DMS153 treated with DMSO at 0.1 percent for 48 hours (cell line): ENCODE measurements around the gene OR10A4.
"Not testable (repeated sequence)": the region's sequence is repeated elsewhere in the genome, so short reads cannot be mapped to it uniquely, and the experiment has no call there.

Experiments used
- DNase-seq: peaks from one replicate; lab custom pipeline; 2025; ENCODE audit not compliant: unreplicated experiment; lab: John Stamatoyannopoulos, UW

The OR10A4 gene

GRCh38 chr11:6876325-6876724 lies at the start of gene OR10A4:
Gene OR10A4, plus strand, starts transcription at chr11:6876625. Its CDS starts 23 bp downstream, at chr11:6876648.
- DNase-seq, result no peak

GRCh38 chr11:6828103-6828502 lies 48.3 kb upstream of the OR10A4 start:
- no peak for DNase-seq

GRCh38 chr11:6833356-6833755 lies 43.1 kb upstream of the OR10A4 start:
- DNase-seq, result no peak

- no peak for DNase-seq
These were observed 42.4 kb upstream of the OR10A4 start for GRCh38 chr11:6834021-6834420.

GRCh38 chr11:6841694-6842093 lies 34.7 kb upstream of the OR10A4 start:
- no peak for DNase-seq

GRCh38 chr11:6843670-6844069 lies 32.8 kb upstream of the OR10A4 start:
- no peak for DNase-seq

- no peak for DNase-seq
These were observed 32.1 kb upstream of the OR10A4 start for GRCh38 chr11:6844356-6844755.

- DNase-seq, result no peak
These were observed 31.0 kb upstream of the OR10A4 start, which contains the start of gene OR10A5 for GRCh38 chr11:6845383-6845782. Gene OR10A5, plus strand, starts transcription at chr11:6845683. Its CDS starts 0 bp downstream, at chr11:6845683.

- no peak for DNase-seq
These were observed 25.9 kb upstream of the OR10A4 start for GRCh38 chr11:6850526-6850925.

GRCh38 chr11:6854801-6855200 lies 21.6 kb upstream of the OR10A4 start:
- not testable (repeated sequence) for DNase-seq

GRCh38 chr11:6855971-6856541 lies 20.4 kb upstream of the OR10A4 start:
- DNase-seq, result no peak

- DNase-seq, result no peak
These were observed 19.6 kb upstream of the OR10A4 start for GRCh38 chr11:6856871-6857270.

- no peak for DNase-seq
These were observed 13.5 kb upstream of the OR10A4 start, which contains the start of gene OR10A2 for GRCh38 chr11:6862961-6863360. Gene OR10A2, plus strand, starts transcription at chr11:6863057. Its CDS starts 6,698 bp downstream, at chr11:6869755.

GRCh38 chr11:6864438-6864837 lies 12.0 kb upstream of the OR10A4 start:
- DNase-seq, result no peak

- no peak for DNase-seq
These were observed 5.1 kb upstream of the OR10A4 start for GRCh38 chr11:6871278-6871677.

- DNase-seq, result no peak
These were observed 664 bp upstream of the OR10A4 start for GRCh38 chr11:6875761-6876160.

- DNase-seq, result no peak
These were observed 489 bp downstream of the OR10A4 start for GRCh38 chr11:6876914-6877313.

- DNase-seq, result no peak
These were observed 6.3 kb downstream of the OR10A4 start for GRCh38 chr11:6882751-6883150.

- not testable (repeated sequence) for DNase-seq
These were observed 11.3 kb downstream of the OR10A4 start for GRCh38 chr11:6887711-6888110.

GRCh38 chr11:6888830-6889229 lies 12.4 kb downstream of the OR10A4 start:
- DNase-seq, result no peak

GRCh38 chr11:6889835-6890234 lies 13.4 kb downstream of the OR10A4 start:
- DNase-seq, result no peak

- no peak for DNase-seq
These were observed 16.0 kb downstream of the OR10A4 start, which contains the start of gene OR2D2 for GRCh38 chr11:6892400-6892799. Gene OR2D2, minus strand, starts transcription at chr11:6892500. Its CDS starts 0 bp downstream, at chr11:6892500.

GRCh38 chr11:6894097-6894496 lies 17.7 kb downstream of the OR10A4 start:
- DNase-seq, result no peak
